ENCODE measurements around the gene GALNT18. TPM values are rescaled to one million over a fixed set of nuclear protein-coding genes. Genes with fewer than 3 reads are reported as not detected.

Gene GALNT18
- total RNA-seq, 1 experiment from 2014 or later: 9.2 TPM

DNA sequence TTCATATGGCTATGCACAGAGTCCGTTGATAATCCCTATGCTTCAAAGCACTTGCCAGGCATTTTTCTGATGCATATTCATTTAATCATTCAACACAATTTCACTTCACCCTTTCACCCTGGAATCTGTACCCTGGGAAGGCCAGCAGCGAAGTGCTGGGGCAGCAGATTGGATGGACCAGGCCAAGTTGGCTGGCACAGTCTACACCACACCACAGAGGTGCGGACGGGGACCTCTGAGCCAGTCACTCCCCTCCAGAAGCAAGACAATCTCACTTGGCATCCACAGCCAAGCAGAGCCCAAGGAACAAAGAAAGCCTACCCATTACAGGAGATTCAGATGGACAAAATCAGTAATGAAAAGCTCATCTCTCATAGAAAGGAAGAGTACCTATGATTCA lies 130.2 kb downstream of the GALNT18 start:
- Mint-ChIP-seq H3K9me3 (ENCODE audit: low read depth, unreplicated experiment) (no peaks in the 10 kb centered on the region), H3K27me3 (ENCODE audit: unreplicated experiment) (no peaks in the 10 kb centered on the region), H3K27ac (ENCODE audit: unreplicated experiment) (no peak overlapping the region), H3K4me1 (ENCODE audit: low read depth, unreplicated experiment) (no peaks in the 10 kb centered on the region), H3K36me3 (ENCODE audit: insufficient read depth, unreplicated experiment) (no peaks in the 10 kb centered on the region), H3K4me3 (ENCODE audit: low read depth, unreplicated experiment) (no peak overlapping the region)
- intact Hi-C loops (cut with micrococcal nuclease; ENCODE audit: unreplicated experiment): no loop called here
- no TSS peak for BruUV-seq (replicated peaks)
- DNase-seq: no peak
- TF ChIP-seq, protein P1, sequence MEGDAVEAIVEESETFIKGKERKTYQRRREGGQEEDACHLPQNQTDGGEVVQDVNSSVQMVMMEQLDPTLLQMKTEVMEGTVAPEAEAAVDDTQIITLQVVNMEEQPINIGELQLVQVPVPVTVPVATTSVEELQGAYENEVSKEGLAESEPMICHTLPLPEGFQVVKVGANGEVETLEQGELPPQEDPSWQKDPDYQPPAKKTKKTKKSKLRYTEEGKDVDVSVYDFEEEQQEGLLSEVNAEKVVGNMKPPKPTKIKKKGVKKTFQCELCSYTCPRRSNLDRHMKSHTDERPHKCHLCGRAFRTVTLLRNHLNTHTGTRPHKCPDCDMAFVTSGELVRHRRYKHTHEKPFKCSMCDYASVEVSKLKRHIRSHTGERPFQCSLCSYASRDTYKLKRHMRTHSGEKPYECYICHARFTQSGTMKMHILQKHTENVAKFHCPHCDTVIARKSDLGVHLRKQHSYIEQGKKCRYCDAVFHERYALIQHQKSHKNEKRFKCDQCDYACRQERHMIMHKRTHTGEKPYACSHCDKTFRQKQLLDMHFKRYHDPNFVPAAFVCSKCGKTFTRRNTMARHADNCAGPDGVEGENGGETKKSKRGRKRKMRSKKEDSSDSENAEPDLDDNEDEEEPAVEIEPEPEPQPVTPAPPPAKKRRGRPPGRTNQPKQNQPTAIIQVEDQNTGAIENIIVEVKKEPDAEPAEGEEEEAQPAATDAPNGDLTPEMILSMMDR (IDR thresholded peaks at IDR 0.05; ENCODE audit: unreplicated experiment): no peak
- CTCF ChIA-PET: no interaction called here

DNA sequence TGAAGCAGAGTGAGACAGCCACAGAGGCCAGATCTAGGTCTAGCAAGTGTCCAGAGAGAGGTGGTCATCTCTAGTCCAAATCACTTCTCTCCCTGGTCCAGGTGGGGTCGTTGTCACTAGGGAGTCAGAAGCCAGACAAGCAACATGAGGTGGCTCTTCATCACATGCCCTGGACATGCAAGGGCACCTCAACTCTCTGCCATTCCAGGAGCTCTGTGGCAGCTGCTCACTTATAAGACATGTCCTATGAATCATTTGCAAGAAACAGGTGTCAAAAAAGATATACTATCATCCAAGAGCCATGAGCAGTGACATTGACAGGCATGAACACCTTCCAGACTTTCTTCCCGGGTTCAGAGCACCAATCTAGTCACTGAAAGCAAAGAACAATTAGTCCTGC lies 130.8 kb downstream of the GALNT18 start:
- H3K27me3 Mint-ChIP-seq (ENCODE audit: unreplicated experiment): no peaks in the 10 kb centered on the region
- TF ChIP-seq, protein P1 (IDR thresholded peaks at IDR 0.05; ENCODE audit: unreplicated experiment): no peak

DNA sequence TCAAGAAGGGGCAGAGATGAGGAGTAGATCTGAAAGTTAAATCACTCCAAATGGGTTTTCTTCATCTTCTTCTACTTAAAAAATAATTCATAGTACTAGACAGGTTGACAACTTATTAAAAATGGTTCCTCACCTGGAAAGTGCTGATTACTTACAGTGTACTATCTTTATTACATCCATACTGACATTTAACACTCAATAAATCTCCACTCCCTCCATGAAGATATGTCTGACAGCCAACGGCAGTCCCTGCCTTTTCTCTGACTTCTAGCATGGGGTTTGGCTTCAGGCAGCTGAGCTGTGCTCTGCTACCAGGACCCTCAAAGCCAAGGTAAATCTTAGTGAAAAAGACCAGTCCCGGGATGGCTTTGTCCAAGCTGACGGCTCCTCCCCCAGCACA lies 135.4 kb downstream of the GALNT18 start:
- H3K27me3 Mint-ChIP-seq (ENCODE audit: unreplicated experiment): no peaks in the 10 kb centered on the region
- intact Hi-C loops (cut with micrococcal nuclease; ENCODE audit: unreplicated experiment): no loop called here
- no TSS peak for BruUV-seq (replicated peaks)
- CTCF ChIA-PET: no interaction called here
- no peak overlapping the region for H3K27ac Mint-ChIP-seq (ENCODE audit: unreplicated experiment)
- no peak for DNase-seq
- H3K4me3 Mint-ChIP-seq (ENCODE audit: low read depth, unreplicated experiment): no peak overlapping the region
- H3K9me3 Mint-ChIP-seq (ENCODE audit: low read depth, unreplicated experiment): no peaks in the 10 kb centered on the region
- H3K4me1 Mint-ChIP-seq (ENCODE audit: low read depth, unreplicated experiment): no peaks in the 10 kb centered on the region
- no peaks in the 10 kb centered on the region for H3K36me3 Mint-ChIP-seq (ENCODE audit: insufficient read depth, unreplicated experiment)
- TF ChIP-seq, protein P1 (IDR thresholded peaks at IDR 0.05; ENCODE audit: unreplicated experiment): no peak

More for the DNA sequence above, 130.8 kb downstream of the GALNT18 start:
- Mint-ChIP-seq H3K9me3 (ENCODE audit: low read depth, unreplicated experiment) (no peaks in the 10 kb centered on the region), H3K4me3 (ENCODE audit: low read depth, unreplicated experiment) (no peak overlapping the region), H3K36me3 (ENCODE audit: insufficient read depth, unreplicated experiment) (no peaks in the 10 kb centered on the region), H3K4me1 (ENCODE audit: low read depth, unreplicated experiment) (no peaks in the 10 kb centered on the region), H3K27ac (ENCODE audit: unreplicated experiment) (no peak overlapping the region)
- DNase-seq: no peak
- no TSS peak for BruUV-seq (replicated peaks)
- CTCF ChIA-PET: no interaction called here
- intact Hi-C loops (cut with micrococcal nuclease; ENCODE audit: unreplicated experiment): no loop called here

DNA sequence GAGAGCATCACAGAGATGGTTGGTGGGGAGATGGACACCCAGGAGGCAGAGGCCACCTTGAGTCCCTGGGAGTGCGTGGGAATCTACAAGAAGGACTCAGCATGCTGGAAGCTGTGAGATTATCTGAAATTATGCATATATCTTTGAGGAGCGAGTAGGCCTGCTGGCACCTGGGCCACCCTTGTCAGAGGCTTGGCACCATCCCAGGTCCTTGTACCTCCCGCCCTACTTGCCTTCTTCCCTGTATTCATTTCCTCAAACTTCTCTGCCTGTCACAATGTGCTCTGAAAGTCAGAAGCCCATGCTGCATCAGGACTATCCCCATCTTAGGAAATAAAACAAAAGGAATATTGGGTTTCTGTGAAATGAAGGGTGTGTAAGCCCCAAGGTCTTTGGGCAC lies 135.8 kb downstream of the GALNT18 start:
- no peak for DNase-seq
- TF ChIP-seq, protein P1 (IDR thresholded peaks at IDR 0.05; ENCODE audit: unreplicated experiment): no peak
- Mint-ChIP-seq H3K9me3 (ENCODE audit: low read depth, unreplicated experiment) (no peaks in the 10 kb centered on the region), H3K4me1 (ENCODE audit: low read depth, unreplicated experiment) (no peaks in the 10 kb centered on the region), H3K27me3 (ENCODE audit: unreplicated experiment) (no peaks in the 10 kb centered on the region), H3K27ac (ENCODE audit: unreplicated experiment) (no peak overlapping the region), H3K4me3 (ENCODE audit: low read depth, unreplicated experiment) (no peak overlapping the region), H3K36me3 (ENCODE audit: insufficient read depth, unreplicated experiment) (no peaks in the 10 kb centered on the region)
- no TSS peak for BruUV-seq (replicated peaks)
- intact Hi-C loops (cut with micrococcal nuclease; ENCODE audit: unreplicated experiment): no loop called here
- CTCF ChIA-PET: no interaction called here

DNA sequence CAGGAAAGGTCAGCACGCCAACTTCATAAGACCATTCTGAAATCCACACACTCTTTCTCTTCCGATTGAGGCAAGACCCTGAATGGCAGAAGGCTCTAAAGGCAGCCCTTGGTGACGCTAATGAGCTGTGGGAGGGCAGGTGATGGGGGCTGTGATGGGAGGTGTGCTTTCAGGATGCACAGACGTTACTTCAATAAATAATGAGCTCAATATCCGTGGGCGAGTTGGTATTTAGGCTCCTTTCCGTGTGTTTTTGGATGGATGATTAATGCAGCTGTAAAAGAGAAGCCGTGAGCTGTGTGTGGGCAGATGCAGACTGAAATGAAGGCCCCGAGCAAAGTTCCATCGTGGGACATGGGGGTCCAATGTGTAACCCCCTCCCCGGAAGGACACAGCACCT lies 138.2 kb downstream of the GALNT18 start:
- H3K9me3 Mint-ChIP-seq (ENCODE audit: low read depth, unreplicated experiment): no peaks in the 10 kb centered on the region
- no TSS peak for BruUV-seq (replicated peaks)

More for the DNA sequence above, 138.2 kb downstream of the GALNT18 start:
- Mint-ChIP-seq H3K4me1 (ENCODE audit: low read depth, unreplicated experiment) (no peaks in the 10 kb centered on the region), H3K27ac (ENCODE audit: unreplicated experiment) (no peak overlapping the region), H3K27me3 (ENCODE audit: unreplicated experiment) (no peaks in the 10 kb centered on the region), H3K4me3 (ENCODE audit: low read depth, unreplicated experiment) (no peak overlapping the region), H3K36me3 (ENCODE audit: insufficient read depth, unreplicated experiment) (no peaks in the 10 kb centered on the region)
- no peak for DNase-seq
- TF ChIP-seq, protein P1 (IDR thresholded peaks at IDR 0.05; ENCODE audit: unreplicated experiment): no peak
- CTCF ChIA-PET: no interaction called here
- intact Hi-C loops (cut with micrococcal nuclease; ENCODE audit: unreplicated experiment): no loop called here

Data from Calu3 (cell line).